ENCODE measurements around the gene CLCN5.

Gene CLCN5

DNA sequence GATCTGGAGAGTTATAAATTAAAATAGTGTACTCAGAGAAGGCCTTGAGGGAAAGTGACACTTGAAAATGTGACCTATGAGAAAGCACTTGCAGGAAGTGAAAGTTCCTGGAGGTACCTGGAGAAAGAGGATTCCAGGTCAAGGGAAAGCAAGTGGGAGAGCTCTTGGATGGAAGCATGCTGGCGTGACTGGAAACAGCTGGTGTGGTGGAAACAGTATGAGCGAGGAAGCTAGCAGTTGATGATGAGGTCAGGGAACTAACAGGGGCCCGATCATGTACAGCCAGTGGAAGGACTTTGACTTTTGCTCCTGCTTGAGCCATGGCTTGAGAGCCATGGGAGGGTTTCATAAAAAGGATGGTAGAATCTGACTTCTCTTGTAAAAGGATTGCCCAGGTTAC is 9.5 kb upstream of the CLCN5 start:
- TF ChIP-seq, protein P1, sequence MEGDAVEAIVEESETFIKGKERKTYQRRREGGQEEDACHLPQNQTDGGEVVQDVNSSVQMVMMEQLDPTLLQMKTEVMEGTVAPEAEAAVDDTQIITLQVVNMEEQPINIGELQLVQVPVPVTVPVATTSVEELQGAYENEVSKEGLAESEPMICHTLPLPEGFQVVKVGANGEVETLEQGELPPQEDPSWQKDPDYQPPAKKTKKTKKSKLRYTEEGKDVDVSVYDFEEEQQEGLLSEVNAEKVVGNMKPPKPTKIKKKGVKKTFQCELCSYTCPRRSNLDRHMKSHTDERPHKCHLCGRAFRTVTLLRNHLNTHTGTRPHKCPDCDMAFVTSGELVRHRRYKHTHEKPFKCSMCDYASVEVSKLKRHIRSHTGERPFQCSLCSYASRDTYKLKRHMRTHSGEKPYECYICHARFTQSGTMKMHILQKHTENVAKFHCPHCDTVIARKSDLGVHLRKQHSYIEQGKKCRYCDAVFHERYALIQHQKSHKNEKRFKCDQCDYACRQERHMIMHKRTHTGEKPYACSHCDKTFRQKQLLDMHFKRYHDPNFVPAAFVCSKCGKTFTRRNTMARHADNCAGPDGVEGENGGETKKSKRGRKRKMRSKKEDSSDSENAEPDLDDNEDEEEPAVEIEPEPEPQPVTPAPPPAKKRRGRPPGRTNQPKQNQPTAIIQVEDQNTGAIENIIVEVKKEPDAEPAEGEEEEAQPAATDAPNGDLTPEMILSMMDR (IDR thresholded peaks at IDR 0.05; ENCODE audit: low read depth, low read length) = no peak
- H3K4me3 ChIP-seq (ENCODE audit: low read depth, low read length) = no peak overlapping the region

GRCh38 chrX:49915361-49916222 is 6.8 kb upstream of the CLCN5 start:
- no peak overlapping the region for H3K4me3 ChIP-seq (ENCODE audit: low read depth, low read length)
- TF ChIP-seq, protein P1 (IDR thresholded peaks at IDR 0.05; ENCODE audit: low read depth, low read length) = peak; percentile 87

- TF ChIP-seq, protein P1 (IDR thresholded peaks at IDR 0.05; ENCODE audit: low read depth, low read length) = peak; percentile 91
- no peak overlapping the region for H3K4me3 ChIP-seq (ENCODE audit: low read depth, low read length)
These were observed 2.8 kb upstream of the CLCN5 start for GRCh38 chrX:49919617-49920016.

- H3K4me3 ChIP-seq (ENCODE audit: low read depth, low read length) = no peak overlapping the region
- TF ChIP-seq, protein P1 (IDR thresholded peaks at IDR 0.05; ENCODE audit: low read depth, low read length) = no peak
These were observed 1.3 kb upstream of the CLCN5 start for GRCh38 chrX:49921109-49921508.

GRCh38 chrX:49925176-49925575 is 2.8 kb downstream of the CLCN5 start:
- TF ChIP-seq, protein P1 (IDR thresholded peaks at IDR 0.05; ENCODE audit: low read depth, low read length) = no peak
- no peak overlapping the region for H3K4me3 ChIP-seq (ENCODE audit: low read depth, low read length)

DNA sequence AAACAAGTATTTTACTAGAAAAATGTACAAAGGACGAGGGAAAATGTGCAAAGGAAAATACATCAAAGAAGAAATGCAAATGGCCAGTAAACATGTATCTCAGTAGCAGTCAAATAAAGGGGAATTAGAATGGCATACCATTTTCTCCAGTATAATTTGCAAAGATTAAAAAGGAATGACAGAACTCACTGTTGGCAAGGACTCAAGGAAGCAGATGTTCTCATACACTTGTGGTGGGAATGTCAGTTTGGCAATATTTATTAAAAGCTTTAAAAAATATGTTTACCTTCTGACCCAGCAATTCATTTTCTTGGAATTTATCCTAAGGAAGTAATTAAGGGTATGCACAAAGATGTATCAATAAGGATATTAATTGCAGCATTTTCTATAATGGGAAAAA is 7.6 kb downstream of the CLCN5 start:
- TF ChIP-seq, protein P1 (IDR thresholded peaks at IDR 0.05; ENCODE audit: low read depth, low read length) = no peak
- no peak overlapping the region for H3K4me3 ChIP-seq (ENCODE audit: low read depth, low read length)

DNA sequence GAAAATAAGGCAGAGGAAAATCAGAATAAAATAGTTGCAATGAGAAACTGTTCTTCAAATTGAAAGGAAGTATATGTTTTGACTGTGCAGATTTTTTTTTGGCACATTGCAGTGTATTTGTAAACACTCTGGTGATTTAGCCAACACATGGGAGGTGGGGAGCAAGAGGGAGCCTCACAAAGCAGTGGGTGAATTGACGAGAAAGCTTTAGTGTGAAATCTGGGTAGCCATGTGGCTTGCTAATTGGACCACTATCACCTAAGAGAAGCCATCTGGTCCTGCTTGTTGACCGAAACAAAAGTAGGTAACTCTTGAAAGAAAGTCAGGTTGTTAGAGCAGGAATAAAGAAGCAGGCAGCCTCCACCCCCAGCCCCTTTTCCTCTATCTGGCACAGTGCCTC is 10.4 kb downstream of the CLCN5 start:
- TF ChIP-seq, protein P1 (IDR thresholded peaks at IDR 0.05; ENCODE audit: low read depth, low read length) = no peak
- H3K4me3 ChIP-seq (ENCODE audit: low read depth, low read length) = no peak overlapping the region
